ENCODE data around the gene STUM.
"Not testable (repeated sequence)": the region's sequence is repeated elsewhere in the genome, so short reads cannot be mapped to it uniquely, and the experiment has no call there.

The STUM gene

GRCh38 chr1:226548256-226549093 lies at the start of gene STUM:
Gene STUM, plus strand, starts transcription at chr1:226548764. Its CDS starts 141 bp downstream, at chr1:226548905.
- DNase-seq (ENCODE audit: low spot score): no peak

GRCh38 chr1:226499699-226500098 lies 48.9 kb upstream of the STUM start:
- DNase-seq (ENCODE audit: low spot score): not testable (repeated sequence)

GRCh38 chr1:226506021-226506420 lies 42.5 kb upstream of the STUM start:
- DNase-seq (ENCODE audit: low spot score): peak; percentile 34

- DNase-seq (ENCODE audit: low spot score): no peak
These were observed 41.6 kb upstream of the STUM start for GRCh38 chr1:226506921-226507320.

DNA sequence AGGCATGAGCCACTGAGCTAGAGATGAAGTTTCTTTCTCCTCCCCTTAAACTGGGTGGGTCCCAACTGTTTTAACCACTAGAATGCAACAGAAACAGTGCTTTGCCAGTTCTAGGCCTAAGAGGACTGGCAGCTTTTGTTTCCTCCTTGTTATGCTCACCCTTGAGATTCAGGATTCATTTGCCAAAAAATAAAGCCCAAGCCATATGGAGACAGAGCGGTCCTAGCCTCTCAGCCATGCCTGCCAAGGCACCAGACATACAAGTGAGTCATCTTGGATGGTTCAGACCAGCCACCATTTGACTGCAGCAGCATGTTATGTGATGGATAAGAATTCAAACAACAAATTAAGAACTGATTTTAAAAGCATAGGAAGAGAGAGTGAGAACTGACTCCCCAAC lies 38.1 kb upstream of the STUM start:
- no peak for DNase-seq (ENCODE audit: low spot score)

DNA sequence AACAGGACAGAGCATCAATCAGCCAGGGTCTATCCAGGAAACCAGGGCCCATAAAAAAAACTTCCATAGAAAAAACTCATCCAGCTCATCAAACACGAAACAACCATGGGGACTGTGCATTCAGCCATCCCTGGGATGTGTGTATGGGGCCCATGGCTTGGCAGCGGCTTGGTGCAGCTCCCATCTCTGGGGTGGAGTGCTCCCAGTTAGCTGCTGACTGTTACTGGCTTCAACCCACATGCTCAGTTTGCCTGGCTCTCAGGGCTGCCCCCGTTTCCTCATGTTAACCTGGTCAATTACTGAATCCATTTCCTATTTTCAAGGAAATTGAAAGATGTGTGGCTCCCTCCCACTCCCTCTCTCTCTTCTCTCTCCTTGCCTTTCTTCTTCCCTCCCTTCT lies 37.3 kb upstream of the STUM start:
- peak; percentile 3 for DNase-seq (ENCODE audit: low spot score)

GRCh38 chr1:226512076-226512728 lies 36.4 kb upstream of the STUM start:
- DNase-seq (ENCODE audit: low spot score): peak; percentile 5

GRCh38 chr1:226518375-226518774 lies 30.2 kb upstream of the STUM start:
- no peak for DNase-seq (ENCODE audit: low spot score)

DNA sequence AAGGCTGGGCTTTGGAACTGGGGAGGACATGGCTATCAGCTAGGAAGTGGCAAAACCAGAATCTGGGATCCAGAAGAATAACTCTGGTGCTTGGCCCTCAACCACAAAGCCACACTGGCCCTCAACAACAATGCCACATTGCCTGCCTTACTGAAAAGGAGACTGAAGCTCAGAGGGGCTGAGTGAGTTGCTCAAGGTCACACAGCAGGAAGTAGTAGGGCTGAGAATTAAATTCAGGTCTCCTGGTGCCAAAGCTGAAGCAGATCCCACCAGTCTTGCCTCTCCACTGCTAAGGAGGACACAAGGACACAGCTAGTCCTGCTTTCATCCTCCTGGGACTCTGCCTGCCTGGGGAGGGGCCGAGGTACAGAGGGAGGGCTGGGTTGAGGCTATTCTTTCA lies 29.4 kb upstream of the STUM start:
- DNase-seq (ENCODE audit: low spot score): no peak

- peak; percentile 41 for DNase-seq (ENCODE audit: low spot score)
These were observed 28.6 kb upstream of the STUM start for GRCh38 chr1:226519716-226520598.

DNA sequence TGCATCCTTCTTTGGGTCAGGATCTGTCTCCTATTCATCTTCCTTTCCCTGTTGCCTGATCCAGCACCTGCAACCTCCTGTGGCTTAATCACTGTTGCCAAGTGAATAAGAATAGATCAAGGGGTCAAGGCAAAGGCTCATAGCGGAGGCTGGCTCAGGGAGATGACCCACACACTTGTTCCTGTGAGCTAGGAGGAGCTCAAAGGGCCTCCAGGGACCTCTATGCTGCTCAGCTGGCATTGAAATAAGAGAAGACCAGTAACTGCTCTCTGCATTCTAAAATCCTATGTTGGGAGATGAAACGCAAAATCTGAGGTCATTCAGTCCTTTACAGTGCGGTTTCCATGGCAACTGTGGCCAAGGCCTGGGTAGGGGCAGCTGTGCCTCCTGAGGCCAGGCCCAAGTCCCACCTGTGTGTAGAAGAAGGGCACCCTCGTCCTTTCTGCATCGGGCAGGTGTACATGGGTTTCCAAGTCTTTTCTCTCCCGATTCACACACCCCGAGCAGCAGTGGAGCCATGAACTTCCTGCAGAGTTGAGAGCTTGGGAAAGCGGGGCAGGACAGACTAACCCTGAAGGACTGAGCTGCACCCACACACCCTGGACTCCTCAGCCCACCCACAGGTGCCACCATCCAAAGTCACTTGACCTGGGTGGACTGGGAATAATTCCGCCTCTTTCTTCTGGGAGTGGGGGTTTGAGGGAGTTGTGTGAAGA lies 27.8 kb upstream of the STUM start:
- DNase-seq (ENCODE audit: low spot score): peak; percentile 47

GRCh38 chr1:226523646-226524406 lies 24.7 kb upstream of the STUM start:
- peak; percentile 34 for DNase-seq (ENCODE audit: low spot score)

DNA sequence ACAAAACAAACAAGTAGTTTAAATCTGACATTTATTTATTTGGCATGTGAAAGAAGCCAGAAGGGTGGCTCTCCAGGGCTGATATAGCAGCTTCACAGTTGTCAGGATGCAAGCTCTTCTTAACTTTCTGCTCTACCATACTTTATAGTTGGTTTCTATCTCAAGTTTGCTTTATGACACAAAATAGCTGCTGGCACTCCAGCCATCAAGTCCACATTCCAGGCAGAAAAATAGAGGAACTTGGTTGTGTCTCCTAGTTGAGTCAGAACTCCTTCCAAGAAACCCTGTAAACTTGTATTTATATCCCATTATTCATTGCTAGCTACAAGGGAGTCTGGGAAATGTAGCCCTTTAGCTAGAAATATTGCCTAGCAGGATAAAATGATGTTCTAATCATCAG lies 24.0 kb upstream of the STUM start:
- peak; percentile 3 for DNase-seq (ENCODE audit: low spot score)

GRCh38 chr1:226525750-226526149 lies 22.8 kb upstream of the STUM start:
- no peak for DNase-seq (ENCODE audit: low spot score)

DNA sequence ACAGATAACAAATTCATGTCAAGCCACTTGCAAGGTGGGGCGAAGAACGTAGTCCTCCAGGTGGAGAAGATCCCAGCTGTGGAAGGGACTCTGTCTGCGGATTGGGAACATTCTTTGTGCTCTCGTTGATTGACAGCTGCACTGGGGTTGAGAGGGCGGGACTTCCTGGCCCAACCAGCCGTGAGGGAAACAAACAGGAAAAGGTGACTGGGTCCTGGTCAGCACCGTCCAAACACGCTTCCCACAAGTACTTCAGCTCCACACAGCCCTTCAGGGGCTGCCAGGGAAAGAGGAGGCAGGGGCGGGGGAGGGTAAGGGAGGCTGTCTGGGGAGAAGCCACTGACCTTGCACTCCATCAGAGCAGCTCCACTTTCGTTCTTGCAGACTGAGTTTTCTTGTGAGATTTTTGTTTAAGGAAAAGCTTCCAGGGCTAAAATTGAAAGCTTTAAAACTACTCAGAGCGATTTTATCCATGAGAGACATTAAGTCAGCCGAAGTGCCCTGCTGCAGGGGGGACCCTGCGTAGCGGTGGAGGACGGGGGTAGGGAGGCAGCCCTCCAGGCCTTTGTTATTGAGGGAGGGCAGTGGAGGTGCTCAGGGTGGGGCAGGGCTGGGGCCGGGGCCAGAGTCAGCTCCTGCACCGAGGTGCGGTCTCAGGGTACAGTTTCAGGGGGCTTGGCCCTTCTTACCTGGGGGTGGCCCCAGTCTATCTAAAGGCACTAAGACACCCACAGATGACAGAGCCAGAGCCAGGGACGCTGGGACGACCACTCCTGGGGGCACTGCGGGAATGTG lies 21.6 kb upstream of the STUM start:
- no peak for DNase-seq (ENCODE audit: low spot score)

DNA sequence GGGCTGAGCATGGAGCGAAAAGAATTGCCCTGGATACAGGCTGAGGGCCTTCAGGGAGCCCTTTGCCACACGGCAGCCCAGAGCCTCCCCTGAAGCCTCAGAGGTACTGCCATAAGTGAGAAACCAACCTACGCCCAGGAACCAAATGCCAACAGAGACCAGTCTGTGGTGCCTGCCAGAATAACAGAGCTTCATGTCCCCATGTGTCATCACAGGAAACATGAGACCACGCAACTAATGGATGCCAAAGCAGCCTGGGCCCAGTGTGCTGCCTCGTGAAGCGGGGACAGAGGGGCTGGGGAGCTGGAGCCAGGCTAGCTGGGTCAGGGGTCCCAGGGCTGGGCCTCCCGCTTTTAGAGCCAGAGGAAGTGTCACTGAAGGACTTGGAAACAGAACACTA lies 18.7 kb upstream of the STUM start:
- no peak for DNase-seq (ENCODE audit: low spot score)

DNA sequence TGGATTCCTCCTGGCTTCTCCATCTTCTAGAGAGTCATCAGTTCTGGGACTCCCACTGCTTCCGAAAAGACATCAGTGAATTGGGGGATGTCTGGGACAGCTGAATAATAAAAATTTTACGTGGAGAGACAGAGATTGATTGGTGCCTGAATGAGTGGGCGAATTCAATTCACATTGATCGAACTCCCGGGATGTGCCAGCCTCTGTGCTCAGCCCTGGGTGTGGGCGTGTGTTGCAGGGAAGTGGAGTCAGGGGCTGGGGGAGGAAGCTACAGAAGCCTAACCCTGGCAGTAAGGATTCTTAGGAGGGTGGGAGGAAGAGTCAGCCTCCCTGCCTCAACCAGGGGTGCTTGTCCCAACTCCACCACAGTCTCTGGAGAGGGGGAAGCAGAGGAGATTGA lies 18.0 kb upstream of the STUM start:
- DNase-seq (ENCODE audit: low spot score): no peak

DNA sequence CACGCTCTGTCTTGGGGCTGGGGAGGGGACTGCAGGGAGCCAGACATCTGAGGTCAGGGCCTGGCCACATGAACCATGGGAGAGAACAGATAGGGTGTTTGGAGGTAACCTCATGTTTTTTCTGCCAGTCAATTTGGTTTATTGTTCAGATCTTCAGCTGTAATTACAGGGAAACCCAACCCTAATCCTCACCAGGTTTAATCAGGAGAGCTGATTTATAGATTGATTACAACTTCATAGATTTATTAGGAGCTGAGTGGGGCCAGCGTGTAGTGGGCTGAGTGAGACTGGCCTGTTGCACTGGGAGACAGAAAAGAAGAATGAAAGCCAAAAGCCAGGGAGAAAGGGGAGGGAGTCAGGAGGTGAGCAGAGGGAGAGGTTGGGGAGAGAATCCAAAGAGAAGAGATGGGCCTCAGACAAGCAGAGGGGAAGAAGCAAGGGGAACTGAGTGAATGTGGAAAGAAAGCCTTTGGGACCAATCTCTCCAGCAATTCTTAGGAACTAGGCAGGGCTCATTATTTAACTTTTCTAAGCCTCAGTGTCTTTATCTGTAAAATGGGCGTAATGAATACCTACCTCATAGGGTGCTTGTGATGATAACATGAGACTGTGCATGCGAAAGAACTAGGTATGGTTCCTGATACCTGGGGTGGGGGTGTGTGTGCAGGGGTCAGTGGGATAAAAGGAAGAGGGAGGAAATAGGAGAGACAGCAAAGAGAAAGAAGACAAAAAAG lies 17.0 kb upstream of the STUM start:
- DNase-seq (ENCODE audit: low spot score): no peak

GRCh38 chr1:226532553-226532952 lies 16.0 kb upstream of the STUM start:
- no peak for DNase-seq (ENCODE audit: low spot score)

GRCh38 chr1:226533220-226533619 lies 15.3 kb upstream of the STUM start:
- DNase-seq (ENCODE audit: low spot score): no peak
